HL-60/S4 (cell line): ENCODE results near the gene HSPA12B.

Experiments used
- in situ Hi-C: fragments of 300-500 bp; cut with MboI; formaldehyde crosslinking; loops from 2 replicates; pipeline ENCODE4 v1.14.3; 2022; ENCODE audit warnings: low sequenced_read_pairs

HSPA12B gene

GRCh38 chr20:3784216-3784853 lies 51.9 kb downstream of the HSPA12B start:
- in situ Hi-C loops: loop anchor here (10.0 to 25.0 kb wide), 2 partner anchors 70 to 303 kb away; no protein-coding TSS in a partner anchor

GRCh38 chr20:3784863-3785239 lies 52.4 kb downstream of the HSPA12B start:
- in situ Hi-C loops: loop anchor here (10.0 to 25.0 kb wide), 2 partner anchors 70 to 302 kb away; no protein-coding TSS in a partner anchor

GRCh38 chr20:3785240-3786125 lies 53.0 kb downstream of the HSPA12B start:
- in situ Hi-C loops: loop anchor here (10.0 to 25.0 kb wide), 2 partner anchors 69 to 302 kb away; no protein-coding TSS in a partner anchor

- in situ Hi-C loops: loop anchor here (10.0 to 25.0 kb wide), 2 partner anchors 69 to 301 kb away; no protein-coding TSS in a partner anchor
Observed at GRCh38 chr20:3786126-3786484, 53.6 kb downstream of the HSPA12B start.

GRCh38 chr20:3786665-3787323 lies 54.3 kb downstream of the HSPA12B start, which contains the start of gene CENPB:
Gene CENPB, minus strand, starts transcription at chr20:3786740. Its CDS starts 257 bp downstream, at chr20:3786483.
- in situ Hi-C loops: loop anchor here (10.0 to 25.0 kb wide), 2 partner anchors 68 to 301 kb away; no protein-coding TSS in a partner anchor

- in situ Hi-C loops: loop anchor here (10.0 to 25.0 kb wide), 2 partner anchors 67 to 300 kb away; no protein-coding TSS in a partner anchor
Observed at GRCh38 chr20:3787324-3788014, 55.0 kb downstream of the HSPA12B start.

GRCh38 chr20:3788685-3789155 lies 56.2 kb downstream of the HSPA12B start:
- in situ Hi-C loops: loop anchor here (10.0 to 25.0 kb wide), 2 partner anchors 66 to 299 kb away; no protein-coding TSS in a partner anchor

- in situ Hi-C loops: loop anchor here (10.0 to 25.0 kb wide), 2 partner anchors 66 to 298 kb away; no protein-coding TSS in a partner anchor
Observed at GRCh38 chr20:3789201-3789600, 56.7 kb downstream of the HSPA12B start.

GRCh38 chr20:3794168-3794567 lies 61.7 kb downstream of the HSPA12B start:
- in situ Hi-C loops: loop anchor here (25.0 kb wide), 1 partner anchor 293 kb away; no protein-coding TSS in a partner anchor

- in situ Hi-C loops: loop anchor here (25.0 kb wide), 1 partner anchor 292 kb away; no protein-coding TSS in a partner anchor
Observed at GRCh38 chr20:3794701-3795420, 62.4 kb downstream of the HSPA12B start.

- in situ Hi-C loops: loop anchor here (25.0 kb wide), 1 partner anchor 292 kb away; no protein-coding TSS in a partner anchor
Observed at GRCh38 chr20:3795511-3796468, 63.3 kb downstream of the HSPA12B start, which contains the start of gene CDC25B. Gene CDC25B, plus strand, starts transcription at chr20:3796310. Its CDS starts 222 bp downstream, at chr20:3796532.

GRCh38 chr20:3796477-3797225 lies 64.2 kb downstream of the HSPA12B start:
- in situ Hi-C loops: loop anchor here (25.0 kb wide), 1 partner anchor 291 kb away; no protein-coding TSS in a partner anchor

- in situ Hi-C loops: loop anchor here (25.0 kb wide), 1 partner anchor 290 kb away; no protein-coding TSS in a partner anchor
Observed at GRCh38 chr20:3797226-3797545, 64.7 kb downstream of the HSPA12B start.

- in situ Hi-C loops: loop anchor here (25.0 kb wide), 1 partner anchor 290 kb away; no protein-coding TSS in a partner anchor
Observed at GRCh38 chr20:3797592-3798372, 65.3 kb downstream of the HSPA12B start.

- in situ Hi-C loops: loop anchor here (25.0 kb wide), 1 partner anchor 289 kb away; no protein-coding TSS in a partner anchor
Observed at GRCh38 chr20:3798373-3798768, 65.9 kb downstream of the HSPA12B start.

- in situ Hi-C loops: loop anchor here (25.0 kb wide), 1 partner anchor 288 kb away; no protein-coding TSS in a partner anchor
Observed at GRCh38 chr20:3798908-3799248, 66.4 kb downstream of the HSPA12B start.
